Right lobe of liver (tissue), 6 donors: ENCODE results near the gene P2RY6. TPM values are rescaled to one million over a fixed set of nuclear protein-coding genes. Genes with fewer than 3 reads are reported as not detected.
A peak's percentile ranks its signal among the peaks of the same experiment; 100 is the strongest.

ENCODE experiments used
- ATAC-seq, 4 donors: fragments of 200-7000 bp; cut with Tn5 transposase; one replicate each; pipeline ENCODE4 v1.9.1; 2020; ENCODE audit warnings: mild to moderate bottlenecking in 4 of 4, moderate library complexity in 4 of 4
- DNase-seq, 3 donors: peaks; one replicate each; pipeline ENCODE4 v3.0.0-alpha.2; 2020
- H3K27ac ChIP-seq, 3 donors: fragments of 200-600 bp; one replicate each; pipeline ENCODE4 v1.8.0; 2022
- H3K27me3 ChIP-seq, 2 donors: fragments of 200-600 bp; one replicate each; pipeline ENCODE4 v1.8.0; 2022
- H3K36me3 ChIP-seq, 4 donors: fragments of 200-600 bp; sonication (generic) in 1 of 4; one replicate each; pipeline versions ENCODE4 v1.5.1 to v1.8.0; 2017 to 2022; ENCODE audit warnings: control low read depth in 1 of 4
- H3K4me1 ChIP-seq, 4 donors: fragments of 200-600 bp; sonication (generic) in 1 of 4; one replicate each; pipeline versions ENCODE4 v1.5.1 to v1.8.0; 2017 to 2022; ENCODE audit warnings: control low read depth in 1 of 4
- H3K4me3 ChIP-seq, 3 donors: fragments of 200-600 bp; one replicate each; pipeline ENCODE4 v1.8.0; 2022
- H3K9me3 ChIP-seq, 4 donors: fragments of 200-600 bp; sonication (generic) in 1 of 4; one replicate each; pipeline versions ENCODE4 v1.5.1 to v1.8.0; 2017 to 2022; ENCODE audit warnings: control low read depth in 1 of 4
- POLR2A ChIP-seq: fragments of 450-650 bp; IDR thresholded peaks from one replicate; pipeline ENCODE4 v1.6.1; 2017; ENCODE audit warnings: antibody characterized with exemption, mild to moderate bottlenecking
- WGBS: methylation state at CpG from one replicate; pipeline ENCODE4 v1.1.6; 2018; ENCODE audit warnings: low coverage, low lambda C conversion rate; ENCODE audit not compliant: insufficient coverage; ENCODE audit errors: missing lambda C conversion rate; 5-methylcytosine and 5-hydroxymethylcytosine counted together
- intact Hi-C, 2 donors: fragments of 100-400 bp; cut with DNase I; formaldehyde crosslinking; loops; one replicate each; pipeline versions ENCODE4 v1.11.2 to v1.14.1; 2022
- total RNA-seq, 6 experiments: library from RNA; depleted of rRNA in 2 of 6; stranded (reverse); fragments of >200 nt in 2 of 6; fragmentation: NEBNext Ultra II Directional in 3 of 6; extraction: Animal tissue kit (Norgen Biotek cat#: 25700) in 3 of 6; gene quantifications; one replicate each; pipeline versions ENCODE4 v1.1.0 to v1.2.4, GENCODE V29; 2016 to 2023
- TF ChIP-seq, protein P1 (sequence below), 4 donors: fragments of 200-600 bp in 3 of 4; fragments of 450-650 bp in 1 of 4; IDR thresholded peaks; one replicate each; pipeline versions ENCODE4 v1.5.1 to v1.8.0; 2016 to 2022; ENCODE audit warnings: antibody characterized with exemption in 4 of 4, mild to moderate bottlenecking in 2 of 4
- donor health status: DM: no; HTN: yes; CAD: no.
- donor health status: DM: no; HTN: no; CAD: no.
- donor health status: DM: no; HTN: no; CAD: no.
- donor health status: DM: no; HTN: yes; CAD: no.
- donor health status: DM: no; HTN: yes; CAD: no.

P2RY6 gene
- total RNA-seq, 6 experiments from 2014 or later: 0.24 to 1.8 (median 0.62) TPM

DNA sequence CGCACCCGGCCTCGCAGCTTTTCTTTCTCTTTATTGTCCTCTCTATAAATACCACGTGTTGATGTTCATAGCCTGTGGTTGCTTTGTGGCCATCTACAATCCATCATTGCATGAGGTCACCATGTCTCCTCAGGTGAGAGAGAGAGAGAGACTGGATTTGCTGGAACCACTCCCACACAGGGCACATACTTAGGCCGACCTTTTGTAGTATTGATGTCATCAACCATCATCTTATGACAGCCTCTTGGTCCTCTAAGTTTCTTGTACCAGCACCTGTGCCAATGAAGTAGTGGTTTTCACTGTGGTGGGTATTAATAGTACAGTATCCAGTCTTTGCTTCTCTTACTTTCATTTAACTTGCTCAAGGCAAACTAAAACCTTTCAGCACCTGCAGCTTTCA is 22.8 kb upstream of the P2RY6 start:
- H3K27me3 ChIP-seq: no peaks in the 10 kb centered on the region
- TF ChIP-seq POLR2A: no peak
- TF ChIP-seq, protein P1, sequence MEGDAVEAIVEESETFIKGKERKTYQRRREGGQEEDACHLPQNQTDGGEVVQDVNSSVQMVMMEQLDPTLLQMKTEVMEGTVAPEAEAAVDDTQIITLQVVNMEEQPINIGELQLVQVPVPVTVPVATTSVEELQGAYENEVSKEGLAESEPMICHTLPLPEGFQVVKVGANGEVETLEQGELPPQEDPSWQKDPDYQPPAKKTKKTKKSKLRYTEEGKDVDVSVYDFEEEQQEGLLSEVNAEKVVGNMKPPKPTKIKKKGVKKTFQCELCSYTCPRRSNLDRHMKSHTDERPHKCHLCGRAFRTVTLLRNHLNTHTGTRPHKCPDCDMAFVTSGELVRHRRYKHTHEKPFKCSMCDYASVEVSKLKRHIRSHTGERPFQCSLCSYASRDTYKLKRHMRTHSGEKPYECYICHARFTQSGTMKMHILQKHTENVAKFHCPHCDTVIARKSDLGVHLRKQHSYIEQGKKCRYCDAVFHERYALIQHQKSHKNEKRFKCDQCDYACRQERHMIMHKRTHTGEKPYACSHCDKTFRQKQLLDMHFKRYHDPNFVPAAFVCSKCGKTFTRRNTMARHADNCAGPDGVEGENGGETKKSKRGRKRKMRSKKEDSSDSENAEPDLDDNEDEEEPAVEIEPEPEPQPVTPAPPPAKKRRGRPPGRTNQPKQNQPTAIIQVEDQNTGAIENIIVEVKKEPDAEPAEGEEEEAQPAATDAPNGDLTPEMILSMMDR (IDR thresholded peaks at IDR 0.05): no peak
- intact Hi-C loops: loop anchor here in 1 of 2 donors (10.0 kb wide), 1 partner anchor 415 kb away; no protein-coding TSS in a partner anchor
- no peaks in the 10 kb centered on the region for H3K4me1 ChIP-seq
- ATAC-seq (peak in 1 of 4 donors; percentile 10), DNase-seq (peak in 1 of 3 donors; percentile 13)
- H3K36me3 ChIP-seq: no peaks in the 10 kb centered on the region
- no peaks in the 10 kb centered on the region for H3K9me3 ChIP-seq
- WGBS: 73% methylated on average over 5 of the region's 5 CpGs
- no peak overlapping the region for H3K27ac ChIP-seq
- H3K4me3 ChIP-seq: no peak overlapping the region

DNA sequence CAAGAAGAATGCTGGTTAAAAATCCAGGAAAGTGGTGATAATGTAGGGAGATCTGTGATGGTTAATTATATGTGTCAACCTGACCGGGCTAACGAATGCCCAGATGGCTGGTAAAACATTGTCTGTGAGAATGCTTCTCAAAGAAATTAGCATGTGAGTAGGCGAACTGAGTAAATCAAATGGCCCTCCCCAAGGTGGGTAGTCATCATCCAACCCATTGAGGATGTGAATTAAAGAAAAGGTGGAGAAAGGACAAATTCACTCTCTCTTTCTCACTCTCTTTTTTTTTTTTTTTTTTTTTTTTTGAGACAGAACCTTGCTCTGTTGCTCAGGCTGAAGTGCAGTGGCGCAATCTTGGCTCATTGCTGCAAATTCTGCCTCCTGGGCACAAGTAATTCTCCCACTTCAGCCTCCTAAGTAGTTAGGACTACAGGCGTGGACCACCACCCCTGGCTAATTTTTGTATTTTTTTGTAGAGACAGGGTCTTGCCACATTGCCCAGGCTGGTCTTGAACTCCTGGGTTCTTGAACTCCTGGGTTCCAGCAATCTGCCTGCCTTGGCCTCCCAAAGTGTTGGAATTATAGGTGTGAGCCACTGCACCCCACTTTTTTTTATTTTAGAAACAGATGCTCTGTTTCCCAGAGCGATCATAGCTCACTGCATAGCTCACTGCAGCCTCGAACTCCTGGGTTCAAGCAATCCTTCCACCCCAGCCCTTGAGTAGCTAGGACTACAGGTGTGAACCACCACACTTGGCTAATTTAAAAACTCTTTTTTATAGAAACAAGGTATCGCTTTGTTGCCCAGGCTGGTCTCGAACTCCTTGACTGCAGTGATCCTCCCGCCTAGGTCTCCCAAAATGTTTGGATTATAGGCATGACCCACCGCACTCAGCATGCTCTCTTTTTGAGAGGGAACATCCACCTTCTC is 22.0 kb upstream of the P2RY6 start:
- no peaks in the 10 kb centered on the region for H3K9me3 ChIP-seq
- 79% methylated on average over 9 of the region's 11 CpGs for WGBS
- H3K27ac ChIP-seq: no peak overlapping the region
- peak in 1 of 4 donors; percentile 38 for ATAC-seq
- peak in 1 of 3 donors; percentile 25 for DNase-seq
- H3K4me3 ChIP-seq: no peak overlapping the region
- H3K4me1 ChIP-seq: no peaks in the 10 kb centered on the region
- no peaks in the 10 kb centered on the region for H3K36me3 ChIP-seq
- intact Hi-C loops: loop anchor here in 1 of 2 donors (10.0 kb wide), 1 partner anchor 415 kb away; no protein-coding TSS in a partner anchor
- TF ChIP-seq, protein P1 (IDR thresholded peaks at IDR 0.05): no peak
- TF ChIP-seq POLR2A: no peak
- H3K27me3 ChIP-seq: no peaks in the 10 kb centered on the region

DNA sequence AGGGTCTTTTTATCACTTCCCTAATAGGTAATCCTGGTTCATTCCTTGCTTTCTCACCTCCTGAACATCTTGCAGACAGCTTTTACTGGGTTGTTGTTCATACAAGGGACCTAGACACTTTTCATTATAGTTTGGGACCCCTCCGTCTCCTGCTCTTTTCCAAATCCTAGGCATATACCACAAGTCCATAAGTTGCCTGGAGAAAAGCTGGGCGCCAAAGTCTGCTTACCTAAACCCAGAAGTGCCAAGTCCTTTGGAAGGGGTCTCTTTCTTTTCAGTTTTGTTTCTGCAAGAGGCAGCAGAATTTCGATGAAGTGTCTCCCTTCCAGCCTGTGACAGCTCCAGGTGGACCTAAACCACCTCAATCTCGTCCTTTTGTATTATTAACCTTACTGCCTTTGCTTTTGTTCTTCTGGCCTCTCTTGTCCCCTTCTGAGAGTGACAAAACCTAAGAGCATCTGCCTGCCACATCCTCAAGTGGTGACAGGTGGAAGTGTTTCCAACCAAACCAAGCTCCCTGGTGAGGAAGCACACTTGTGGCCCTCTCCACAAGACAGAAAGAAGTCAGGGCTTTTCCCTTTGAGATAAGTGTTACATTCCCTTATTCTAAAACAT is 19.5 kb upstream of the P2RY6 start:
- peak in 1 of 3 donors; percentile 19 for DNase-seq
- Histone ChIP-seq H3K9me3 (no peaks in the 10 kb centered on the region), H3K4me3 (no peak overlapping the region), H3K4me1 (no peaks in the 10 kb centered on the region), H3K36me3 (no peaks in the 10 kb centered on the region), H3K27ac (no peak overlapping the region), H3K27me3 (no peaks in the 10 kb centered on the region)
- 87% methylated on average over 4 of the region's 4 CpGs for WGBS
- intact Hi-C loops: no loop called here
- TF ChIP-seq POLR2A: no peak
- TF ChIP-seq, protein P1 (IDR thresholded peaks at IDR 0.05): no peak
- ATAC-seq: peak in 2 of 4 donors; percentile 12 to 28

DNA sequence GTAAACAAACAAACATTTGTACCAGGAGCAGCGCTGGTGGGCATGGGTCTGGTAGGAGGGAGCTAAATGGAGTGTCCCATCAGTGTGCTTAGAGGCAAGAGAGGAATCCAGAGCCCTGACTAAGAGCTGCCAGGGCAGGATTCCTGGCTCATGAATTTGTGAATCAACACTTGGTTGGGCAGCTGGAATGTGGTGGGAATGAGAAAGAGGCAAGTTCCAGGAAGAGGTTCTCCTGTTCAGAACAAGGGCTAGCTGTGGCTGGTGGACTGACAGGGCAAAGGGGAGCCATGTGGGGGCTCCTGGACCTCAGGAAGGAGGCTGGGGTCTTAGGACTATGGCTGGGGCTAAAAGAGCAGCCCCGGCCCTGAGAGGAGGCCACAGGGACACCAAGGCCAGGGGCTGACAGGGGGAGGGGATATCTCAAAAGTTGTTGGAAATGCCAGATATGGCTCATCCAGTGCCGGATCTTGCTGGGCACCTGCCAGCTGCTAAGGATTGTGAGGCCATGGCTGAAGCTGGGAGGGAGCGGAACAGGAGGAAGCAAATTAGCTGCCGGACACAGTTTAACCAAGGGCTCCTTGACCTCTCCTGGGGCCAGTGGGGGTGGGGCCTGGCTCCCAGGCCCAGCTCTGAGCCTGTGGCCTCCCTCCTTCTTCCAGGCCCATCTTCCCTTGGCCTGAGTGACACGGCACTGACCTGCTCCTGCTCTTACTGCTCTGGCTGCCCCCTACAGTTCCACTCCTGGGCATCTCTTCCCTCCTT is 14.6 kb upstream of the P2RY6 start:
- Histone ChIP-seq H3K4me1 (no peaks in the 10 kb centered on the region), H3K36me3 (no peaks in the 10 kb centered on the region), H3K27me3 (no peaks in the 10 kb centered on the region), H3K4me3 (no peak overlapping the region), H3K9me3 (no peaks in the 10 kb centered on the region), H3K27ac (peak overlapping the region in 1 of 3 donors; percentile 22)
- intact Hi-C loops: no loop called here
- TF ChIP-seq, protein P1 (IDR thresholded peaks at IDR 0.05): no peak
- no peak for TF ChIP-seq POLR2A
- DNase-seq (peak in 1 of 3 donors; percentile 47), ATAC-seq (peak; percentile 34 to 63 (median 46))
- WGBS: 95% methylated on average over 2 of the region's 6 CpGs
